Epithelial cell of proximal tubule (primary cell): Measurements from ENCODE around the gene FADS3. TPM values are rescaled to one million over a fixed set of nuclear protein-coding genes. Genes with fewer than 3 reads are reported as not detected.

ENCODE experiments used
- DNase-seq: peaks from one replicate; pipeline ENCODE4 v3.0.0-alpha.2; 2011; ENCODE audit warnings: low read depth
- H3K4me3 ChIP-seq: 2 replicates; pipeline ENCODE4 v1.5.1; 2011; ENCODE audit warnings: low read depth, mild to moderate bottlenecking, low read length
- CTCF ChIP-seq: conservative IDR thresholded peaks from 2 replicates; pipeline ENCODE4 v1.5.1; 2012; ENCODE audit warnings: low read depth, mild to moderate bottlenecking, low read length
- total RNA-seq: library from RNA; depleted of rRNA; stranded (reverse); fragments of >200 nt; gene quantifications from 2 replicates; pipeline ENCODE4 v1.2.3, GENCODE V29; 2015

FADS3 gene
- total RNA-seq, 1 donor from 2014 or later, result 48.0 TPM

DNA sequence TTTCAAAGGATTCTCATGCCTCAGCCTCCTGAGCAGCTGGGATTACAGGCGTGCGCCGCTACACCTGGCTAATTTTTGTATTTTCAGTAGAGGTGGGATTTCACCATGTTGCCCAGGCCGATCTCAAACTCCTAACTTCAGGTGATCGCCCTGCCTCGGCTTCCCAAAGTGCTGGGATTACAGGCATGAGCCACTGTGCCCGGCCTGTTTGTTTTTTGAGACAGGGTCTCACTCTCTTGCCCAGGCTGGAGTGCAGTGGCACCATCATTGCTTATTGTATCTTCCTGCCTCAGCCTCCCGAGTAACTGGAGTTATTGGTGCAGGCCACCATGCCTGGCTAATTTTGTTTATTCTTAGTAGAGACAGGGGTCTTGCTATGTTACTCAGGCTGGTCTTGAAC, 55.2 kb downstream of the FADS3 start:
- no peak overlapping the region for H3K4me3 ChIP-seq
- no peak for DNase-seq
- no peak for TF ChIP-seq CTCF

DNA sequence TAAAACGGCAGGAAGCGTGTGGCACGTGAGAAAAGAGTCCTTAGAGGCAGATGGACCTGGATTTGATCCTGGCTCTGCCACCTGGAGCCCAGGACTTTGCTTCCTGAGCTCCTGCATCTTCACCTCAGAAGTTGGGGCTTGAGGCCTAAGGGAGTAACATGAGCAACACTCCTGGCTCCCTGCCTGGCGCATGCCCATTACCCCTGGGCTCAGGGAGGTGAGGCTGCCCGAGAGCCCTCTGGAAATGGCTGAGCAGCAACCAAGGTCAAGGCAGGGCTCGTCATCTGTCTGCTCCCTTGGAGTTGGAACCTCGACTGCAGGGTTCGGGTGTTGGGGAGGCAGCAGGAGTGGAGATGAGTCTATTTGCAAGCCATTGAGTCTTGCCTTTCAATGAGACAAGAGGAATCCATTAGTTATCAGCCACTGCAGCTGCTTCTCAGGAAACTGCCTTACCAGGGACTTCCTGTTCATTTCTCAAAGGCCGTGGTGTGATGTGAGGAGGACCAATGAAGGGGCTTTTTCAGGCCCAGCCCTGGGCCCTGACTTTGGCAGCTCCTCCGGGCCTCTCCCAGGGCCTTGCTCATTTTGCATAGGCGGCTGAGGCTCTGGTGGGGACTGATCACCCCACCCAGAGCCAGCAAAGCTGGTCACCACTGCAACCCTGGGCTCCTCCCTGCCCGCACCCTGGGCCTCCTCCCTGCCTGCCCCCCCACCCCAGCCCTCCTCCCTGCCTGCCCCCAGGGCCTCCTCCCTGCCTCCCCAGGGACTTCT, 56.9 kb downstream of the FADS3 start:
- no peak for DNase-seq
- TF ChIP-seq CTCF, result no peak
- H3K4me3 ChIP-seq, result no peak overlapping the region

DNA sequence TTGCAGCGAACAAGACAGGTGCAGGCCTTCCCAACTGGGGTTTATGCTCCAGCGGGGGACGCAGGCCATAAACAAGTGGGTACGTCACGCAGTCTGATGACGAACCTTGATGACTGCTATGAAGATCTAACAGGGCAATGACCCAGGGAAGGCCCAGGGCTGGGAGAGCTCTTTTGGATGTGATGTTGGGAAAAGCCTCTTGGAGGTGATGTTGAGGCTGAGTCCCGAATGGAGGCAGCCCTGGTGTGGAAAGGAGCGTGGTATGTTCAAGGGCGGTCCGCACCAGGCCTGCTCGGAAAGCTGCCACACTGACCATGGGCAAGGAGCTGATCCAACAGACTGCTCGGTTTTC, 57.4 kb downstream of the FADS3 start:
- no peak overlapping the region for H3K4me3 ChIP-seq
- TF ChIP-seq CTCF, result no peak
- DNase-seq, result no peak

DNA sequence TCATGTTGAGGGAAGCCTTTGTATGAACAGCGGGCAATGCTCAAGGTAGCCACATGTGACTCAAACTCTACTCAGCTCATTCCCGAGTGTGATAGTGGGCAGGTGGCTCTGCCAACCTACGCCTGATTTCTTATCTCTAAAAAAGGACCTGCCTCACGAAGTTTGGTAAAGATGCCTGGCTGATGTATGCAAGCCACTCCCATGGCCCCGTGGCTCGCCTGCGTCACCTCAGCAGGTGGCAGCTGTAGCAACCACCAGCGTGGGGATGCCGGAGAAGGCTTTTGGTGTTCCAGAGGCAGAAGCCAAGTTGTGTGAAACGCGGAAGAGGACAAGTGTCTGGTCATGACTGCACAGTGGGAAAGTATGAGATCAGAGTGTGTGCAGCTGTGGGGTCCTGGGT, 57.9 kb downstream of the FADS3 start:
- H3K4me3 ChIP-seq, result no peak overlapping the region
- TF ChIP-seq CTCF, result no peak
- DNase-seq, result no peak

GRCh38 chr11:61832754-61833153, 58.6 kb downstream of the FADS3 start:
- no peak overlapping the region for H3K4me3 ChIP-seq
- no peak for TF ChIP-seq CTCF
- no peak for DNase-seq

DNA sequence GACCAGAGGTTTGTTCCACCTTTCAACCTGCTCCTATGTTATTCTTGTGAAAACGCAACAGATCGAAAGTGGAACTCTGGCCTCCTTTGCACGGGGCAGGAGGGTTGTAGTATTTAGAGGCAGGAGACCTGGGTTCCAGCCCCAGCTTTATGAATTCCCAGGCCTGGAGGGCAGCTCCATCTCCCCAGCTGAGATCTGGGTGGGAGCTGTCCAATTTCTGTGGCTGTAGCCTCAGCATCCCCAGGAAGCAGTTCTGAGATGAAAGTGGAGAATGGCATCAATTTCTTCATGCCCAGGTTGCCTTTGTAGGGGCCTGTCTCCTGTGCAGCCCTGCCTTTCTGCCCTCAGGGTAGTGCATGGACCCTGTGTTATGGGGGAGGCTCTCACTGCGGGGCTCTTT, 59.1 kb downstream of the FADS3 start:
- DNase-seq, result no peak
- TF ChIP-seq CTCF, result no peak
- H3K4me3 ChIP-seq, result no peak overlapping the region
